GM19023 (cell line): ENCODE results near the gene FTCD.
"Not testable (repeated sequence)": the region's sequence is repeated elsewhere in the genome, so short reads cannot be mapped to it uniquely, and the experiment has no call there.

Experiments
- ATAC-seq: cut with Tn5 transposase; IDR thresholded peaks from one replicate; pipeline ENCODE4 v1.9.1; 2021; ENCODE audit warnings: mild to moderate bottlenecking, moderate library complexity; ENCODE audit not compliant: unreplicated experiment

Gene FTCD

GRCh38 chr21:46140352-46141003, 14.9 kb downstream of the FTCD start:
- not testable (repeated sequence) for ATAC-seq

GRCh38 chr21:46139686-46140085, 15.7 kb downstream of the FTCD start:
- ATAC-seq = no peak

- ATAC-seq = no peak
These were observed 16.9 kb downstream of the FTCD start for GRCh38 chr21:46138383-46138970.

- no peak for ATAC-seq
These were observed 17.5 kb downstream of the FTCD start for GRCh38 chr21:46137908-46138307.

- ATAC-seq = no peak
These were observed 18.5 kb downstream of the FTCD start for GRCh38 chr21:46136739-46137349.

- no peak for ATAC-seq
These were observed 19.5 kb downstream of the FTCD start for GRCh38 chr21:46135782-46136395.

- ATAC-seq = no peak
These were observed 23.3 kb downstream of the FTCD start for GRCh38 chr21:46131838-46132651.

GRCh38 chr21:46131588-46131837, 23.9 kb downstream of the FTCD start:
- no peak for ATAC-seq

- ATAC-seq = no peak
These were observed 24.4 kb downstream of the FTCD start for GRCh38 chr21:46130831-46131587.

GRCh38 chr21:46129846-46130651, 25.3 kb downstream of the FTCD start:
- no peak for ATAC-seq

GRCh38 chr21:46128933-46129571, 26.3 kb downstream of the FTCD start:
- no peak for ATAC-seq

GRCh38 chr21:46128106-46128932, 27.1 kb downstream of the FTCD start:
- no peak for ATAC-seq

GRCh38 chr21:46127239-46128105, 27.9 kb downstream of the FTCD start:
- no peak for ATAC-seq

GRCh38 chr21:46126309-46127238, 28.8 kb downstream of the FTCD start:
- no peak for ATAC-seq

GRCh38 chr21:46125846-46126301, 29.5 kb downstream of the FTCD start:
- ATAC-seq = no peak
